ENCODE results near the gene ITPR1.

The ITPR1 gene

DNA sequence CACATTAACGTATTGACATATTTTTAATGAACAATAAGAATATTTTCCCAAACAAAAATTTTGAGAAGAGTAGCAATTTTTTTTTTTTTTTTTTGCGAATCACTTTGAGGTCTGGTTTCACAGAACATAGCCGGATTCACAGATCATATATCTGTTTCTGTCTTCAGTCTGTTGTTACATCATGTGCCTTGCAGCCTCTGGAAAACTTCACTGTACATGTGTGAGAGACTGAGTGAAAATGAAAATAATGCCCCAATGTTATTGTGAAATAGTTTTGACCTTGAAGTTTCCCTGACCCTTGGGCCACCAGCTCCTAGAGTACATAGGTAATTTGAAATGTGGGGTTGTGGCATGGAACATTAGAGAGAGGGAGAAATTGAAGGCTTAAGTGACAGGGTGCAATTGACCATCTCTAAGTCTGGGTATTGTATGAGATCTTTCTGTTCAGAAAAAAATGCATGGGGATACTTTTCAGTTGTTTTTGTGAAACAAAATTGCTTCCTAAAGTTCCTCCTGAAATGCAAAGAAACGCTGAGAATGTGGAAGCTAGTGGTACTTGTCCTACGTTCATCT lies 14.0 kb downstream of the ITPR1 start:
- H3K36me3 ChIP-seq (ENCODE audit: control insufficient read depth in 1 of 2, insufficient read depth in 2 of 2, low read depth in 1 of 2, low read length in 2 of 2) = no peaks in the 10 kb centered on the region
- H3K27ac ChIP-seq (ENCODE audit: low read length, poor library complexity, severe bottlenecking) = no peak overlapping the region
- H3K27me3 ChIP-seq (ENCODE audit: control insufficient read depth in 1 of 2, insufficient read depth in 1 of 2, low read length in 2 of 2) = peaks cover 0 to 8% of the 10 kb centered on the region in 2 experiments

GRCh38 chr3:4508048-4508981 lies 15.2 kb downstream of the ITPR1 start:
- H3K27ac ChIP-seq (ENCODE audit: low read length, poor library complexity, severe bottlenecking) = no peak overlapping the region
- no peak overlapping the region for H2BK5ac ChIP-seq (ENCODE audit: low read depth, low read length, poor library complexity, severe bottlenecking)
- H4K8ac ChIP-seq (ENCODE audit: low read length) = no peak overlapping the region
- no peaks in the 10 kb centered on the region for H3K36me3 ChIP-seq (ENCODE audit: control insufficient read depth in 1 of 2, insufficient read depth in 2 of 2, low read depth in 1 of 2, low read length in 2 of 2)
- no peak overlapping the region for H3K14ac ChIP-seq (ENCODE audit: low read length in 2 of 2)
- H3K4ac ChIP-seq (ENCODE audit: low read depth in 1 of 2, low read length in 2 of 2) = no peak overlapping the region
- no peak overlapping the region for H3K9ac ChIP-seq (ENCODE audit: low read length)
- H3K4me1 ChIP-seq (ENCODE audit: control insufficient read depth, insufficient read depth, low read depth, low read length) = peaks cover 3% of the 10 kb centered on the region
- H3K18ac ChIP-seq (ENCODE audit: low read depth in 1 of 2, low read length in 2 of 2) = no peak overlapping the region
- H3K4me2 ChIP-seq (ENCODE audit: low read length, poor library complexity, severe bottlenecking) = no peak overlapping the region
- 78% methylated on average over 7 of the region's 8 CpGs for WGBS
- peak overlapping the region in 1 of 2 experiments; percentile 23 for H2BK12ac ChIP-seq (ENCODE audit: low read length in 2 of 2)
- no peak overlapping the region for H3K4me3 ChIP-seq (ENCODE audit: insufficient read depth in 1 of 2, low read depth in 1 of 2, low read length in 2 of 2)
- no peak overlapping the region for H2BK15ac ChIP-seq (ENCODE audit: low read depth, poor library complexity, severe bottlenecking)
- no peak overlapping the region for H2AFZ ChIP-seq (ENCODE audit: low read depth, low read length)
- no peaks in the 10 kb centered on the region for H3K9me3 ChIP-seq (ENCODE audit: control insufficient read depth, low read length)
- no peak overlapping the region for H2AK5ac ChIP-seq (ENCODE audit: low read length, severe bottlenecking)
- no peak overlapping the region for H2BK120ac ChIP-seq (ENCODE audit: low read depth, low read length)
- no peaks in the 10 kb centered on the region for H3K79me1 ChIP-seq (replicated peaks; ENCODE audit: low read length, poor library complexity, severe bottlenecking)
- no peak overlapping the region for H4K91ac ChIP-seq (ENCODE audit: low read length)
- DNase-seq = no peak
- no peak overlapping the region for H3K23ac ChIP-seq (ENCODE audit: low read length in 2 of 2)
- H3K27me3 ChIP-seq (ENCODE audit: control insufficient read depth in 1 of 2, insufficient read depth in 1 of 2, low read length in 2 of 2) = peaks cover 0 to 8% of the 10 kb centered on the region in 2 experiments

More for the DNA sequence above, 14.0 kb downstream of the ITPR1 start:
- H2BK120ac ChIP-seq (ENCODE audit: low read depth, low read length) = no peak overlapping the region
- H3K4me1 ChIP-seq (ENCODE audit: control insufficient read depth, insufficient read depth, low read depth, low read length) = no peaks in the 10 kb centered on the region
- DNase-seq = peak; percentile 68
- no peaks in the 10 kb centered on the region for H3K9me3 ChIP-seq (ENCODE audit: control insufficient read depth, low read length)
- H3K18ac ChIP-seq (ENCODE audit: low read depth in 1 of 2, low read length in 2 of 2) = no peak overlapping the region
- no peak overlapping the region for H2BK15ac ChIP-seq (ENCODE audit: low read depth, poor library complexity, severe bottlenecking)
- H2AK5ac ChIP-seq (ENCODE audit: low read length, severe bottlenecking) = no peak overlapping the region
- no peak overlapping the region for H3K9ac ChIP-seq (ENCODE audit: low read length)
- H3K79me1 ChIP-seq (replicated peaks; ENCODE audit: low read length, poor library complexity, severe bottlenecking) = no peaks in the 10 kb centered on the region
- H2BK5ac ChIP-seq (ENCODE audit: low read depth, low read length, poor library complexity, severe bottlenecking) = no peak overlapping the region
- no peak overlapping the region for H3K14ac ChIP-seq (ENCODE audit: low read length in 2 of 2)
- no peak overlapping the region for H2AFZ ChIP-seq (ENCODE audit: low read depth, low read length)
- H3K4me3 ChIP-seq (ENCODE audit: insufficient read depth in 1 of 2, low read depth in 1 of 2, low read length in 2 of 2) = no peak overlapping the region
- no peak overlapping the region for H3K4ac ChIP-seq (ENCODE audit: low read depth in 1 of 2, low read length in 2 of 2)
- no peak overlapping the region for H4K91ac ChIP-seq (ENCODE audit: low read length)
- H4K8ac ChIP-seq (ENCODE audit: low read length) = no peak overlapping the region
- WGBS = 73% methylated on average over 4 of the region's 5 CpGs
- no peak overlapping the region for H3K23ac ChIP-seq (ENCODE audit: low read length in 2 of 2)
- H3K4me2 ChIP-seq (ENCODE audit: low read length, poor library complexity, severe bottlenecking) = no peak overlapping the region
- H2BK12ac ChIP-seq (ENCODE audit: low read length in 2 of 2) = no peak overlapping the region

DNA sequence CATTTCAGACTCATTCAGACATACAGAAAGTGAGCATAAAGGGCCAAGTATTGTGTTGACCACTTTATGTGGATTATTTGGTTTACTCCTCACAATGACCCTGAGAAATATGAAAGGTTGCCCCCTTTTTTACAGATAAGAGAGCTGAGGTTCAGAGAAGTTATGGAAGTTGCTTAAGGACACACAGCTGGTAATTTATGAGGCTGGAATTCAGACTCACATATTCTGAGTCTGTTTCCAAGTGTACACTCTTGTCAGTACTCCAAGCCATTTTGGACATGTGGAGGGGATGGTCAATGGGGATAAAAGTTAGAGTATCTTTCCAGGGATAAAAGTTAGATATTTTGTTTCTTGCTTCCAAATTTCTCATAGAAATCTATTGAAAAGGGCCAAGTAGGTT lies 15.9 kb downstream of the ITPR1 start:
- Histone ChIP-seq H3K23ac (ENCODE audit: low read length in 2 of 2) (no peak overlapping the region), H3K14ac (ENCODE audit: low read length in 2 of 2) (no peak overlapping the region), H3K4me1 (ENCODE audit: control insufficient read depth, insufficient read depth, low read depth, low read length) (peaks cover 3% of the 10 kb centered on the region), H3K27me3 (ENCODE audit: control insufficient read depth in 1 of 2, insufficient read depth in 1 of 2, low read length in 2 of 2) (peaks cover 0 to 8% of the 10 kb centered on the region in 2 experiments), H3K36me3 (ENCODE audit: control insufficient read depth in 1 of 2, insufficient read depth in 2 of 2, low read depth in 1 of 2, low read length in 2 of 2) (no peaks in the 10 kb centered on the region), H2BK120ac (ENCODE audit: low read depth, low read length) (no peak overlapping the region), H3K79me1 (replicated peaks; ENCODE audit: low read length, poor library complexity, severe bottlenecking) (no peaks in the 10 kb centered on the region), H3K4me2 (ENCODE audit: low read length, poor library complexity, severe bottlenecking) (no peak overlapping the region), H4K91ac (ENCODE audit: low read length) (no peak overlapping the region), H2BK15ac (ENCODE audit: low read depth, poor library complexity, severe bottlenecking) (no peak overlapping the region), H2AFZ (ENCODE audit: low read depth, low read length) (no peak overlapping the region), H3K9ac (ENCODE audit: low read length) (no peak overlapping the region), H3K4ac (ENCODE audit: low read depth in 1 of 2, low read length in 2 of 2) (no peak overlapping the region), H3K4me3 (ENCODE audit: insufficient read depth in 1 of 2, low read depth in 1 of 2, low read length in 2 of 2) (no peak overlapping the region), H4K8ac (ENCODE audit: low read length) (no peak overlapping the region), H3K9me3 (ENCODE audit: control insufficient read depth, low read length) (no peaks in the 10 kb centered on the region), H2BK5ac (ENCODE audit: low read depth, low read length, poor library complexity, severe bottlenecking) (no peak overlapping the region), H3K18ac (ENCODE audit: low read depth in 1 of 2, low read length in 2 of 2) (no peak overlapping the region), H2BK12ac (ENCODE audit: low read length in 2 of 2) (no peak overlapping the region), H2AK5ac (ENCODE audit: low read length, severe bottlenecking) (no peak overlapping the region), H3K27ac (ENCODE audit: low read length, poor library complexity, severe bottlenecking) (no peak overlapping the region)
- DNase-seq = no peak

DNA sequence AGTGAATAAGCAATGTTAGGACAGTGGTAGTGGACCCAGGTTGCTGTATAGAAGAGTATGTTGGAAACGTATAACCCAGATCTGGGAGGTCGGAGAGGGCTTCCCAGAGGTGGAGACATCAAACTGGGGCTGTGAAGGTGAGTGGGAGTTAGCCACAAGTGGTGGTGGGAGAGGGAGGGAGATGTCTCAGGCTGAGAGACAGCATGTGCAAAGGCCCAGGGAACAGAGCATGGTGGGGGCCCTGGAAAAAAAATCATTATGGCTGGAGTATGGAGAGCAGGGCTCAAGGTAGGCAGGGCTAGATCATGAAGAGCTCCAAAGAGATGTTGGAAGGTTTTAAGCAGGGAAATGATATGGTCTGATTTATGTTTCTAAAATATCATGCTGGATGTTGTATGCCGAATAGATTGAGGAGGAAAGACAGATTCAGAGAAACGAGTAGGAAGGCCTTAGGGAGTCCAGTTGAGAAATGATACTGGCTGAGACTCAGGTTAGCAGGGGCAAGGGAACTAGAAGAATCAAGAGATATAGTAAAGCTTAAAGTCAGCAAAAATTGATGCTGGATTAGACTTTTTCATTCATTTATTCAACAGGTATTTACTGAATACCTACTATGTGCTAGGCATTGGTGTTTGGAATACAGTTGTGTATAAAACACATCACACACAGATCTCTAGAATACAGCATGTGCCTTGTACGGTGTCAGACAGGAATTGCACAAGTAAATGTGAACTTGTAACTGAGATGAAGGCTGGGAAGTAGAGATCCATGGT lies 17.0 kb downstream of the ITPR1 start:
- no peaks in the 10 kb centered on the region for H3K79me1 ChIP-seq (replicated peaks; ENCODE audit: low read length, poor library complexity, severe bottlenecking)
- no peak overlapping the region for H3K23ac ChIP-seq (ENCODE audit: low read length in 2 of 2)
- no peak overlapping the region for H3K4ac ChIP-seq (ENCODE audit: low read depth in 1 of 2, low read length in 2 of 2)
- no peak overlapping the region for H4K91ac ChIP-seq (ENCODE audit: low read length)
- peaks cover 3% of the 10 kb centered on the region for H3K4me1 ChIP-seq (ENCODE audit: control insufficient read depth, insufficient read depth, low read depth, low read length)
- 83% methylated on average over 5 of the region's 5 CpGs for WGBS
- H3K9ac ChIP-seq (ENCODE audit: low read length) = no peak overlapping the region
- no peak overlapping the region for H3K18ac ChIP-seq (ENCODE audit: low read depth in 1 of 2, low read length in 2 of 2)
- DNase-seq = no peak
- no peak overlapping the region for H2BK12ac ChIP-seq (ENCODE audit: low read length in 2 of 2)
- no peaks in the 10 kb centered on the region for H3K9me3 ChIP-seq (ENCODE audit: control insufficient read depth, low read length)
- H2BK15ac ChIP-seq (ENCODE audit: low read depth, poor library complexity, severe bottlenecking) = no peak overlapping the region
- no peak overlapping the region for H2AFZ ChIP-seq (ENCODE audit: low read depth, low read length)
- H2AK5ac ChIP-seq (ENCODE audit: low read length, severe bottlenecking) = no peak overlapping the region
- H3K14ac ChIP-seq (ENCODE audit: low read length in 2 of 2) = no peak overlapping the region
- no peak overlapping the region for H3K27ac ChIP-seq (ENCODE audit: low read length, poor library complexity, severe bottlenecking)
- no peak overlapping the region for H4K8ac ChIP-seq (ENCODE audit: low read length)
- H3K4me3 ChIP-seq (ENCODE audit: insufficient read depth in 1 of 2, low read depth in 1 of 2, low read length in 2 of 2) = no peak overlapping the region
- H3K36me3 ChIP-seq (ENCODE audit: control insufficient read depth in 1 of 2, insufficient read depth in 2 of 2, low read depth in 1 of 2, low read length in 2 of 2) = no peaks in the 10 kb centered on the region
- peaks cover 0 to 10% of the 10 kb centered on the region in 2 experiments for H3K27me3 ChIP-seq (ENCODE audit: control insufficient read depth in 1 of 2, insufficient read depth in 1 of 2, low read length in 2 of 2)
- H2BK5ac ChIP-seq (ENCODE audit: low read depth, low read length, poor library complexity, severe bottlenecking) = no peak overlapping the region
- H2BK120ac ChIP-seq (ENCODE audit: low read depth, low read length) = no peak overlapping the region
- H3K4me2 ChIP-seq (ENCODE audit: low read length, poor library complexity, severe bottlenecking) = no peak overlapping the region

Measured in mesenchymal stem cell (in vitro differentiated cells and primary cell).